UCSD-AML1 (cell line): ENCODE results near the gene SERPIND1.
"Not testable (repeated sequence)": the region's sequence is repeated elsewhere in the genome, so short reads cannot be mapped to it uniquely, and the experiment has no call there.

ENCODE experiments used
- DNase-seq: peaks from one replicate; lab custom pipeline; 2025; ENCODE audit not compliant: unreplicated experiment; lab: John Stamatoyannopoulos, UW

The SERPIND1 gene, protein sequence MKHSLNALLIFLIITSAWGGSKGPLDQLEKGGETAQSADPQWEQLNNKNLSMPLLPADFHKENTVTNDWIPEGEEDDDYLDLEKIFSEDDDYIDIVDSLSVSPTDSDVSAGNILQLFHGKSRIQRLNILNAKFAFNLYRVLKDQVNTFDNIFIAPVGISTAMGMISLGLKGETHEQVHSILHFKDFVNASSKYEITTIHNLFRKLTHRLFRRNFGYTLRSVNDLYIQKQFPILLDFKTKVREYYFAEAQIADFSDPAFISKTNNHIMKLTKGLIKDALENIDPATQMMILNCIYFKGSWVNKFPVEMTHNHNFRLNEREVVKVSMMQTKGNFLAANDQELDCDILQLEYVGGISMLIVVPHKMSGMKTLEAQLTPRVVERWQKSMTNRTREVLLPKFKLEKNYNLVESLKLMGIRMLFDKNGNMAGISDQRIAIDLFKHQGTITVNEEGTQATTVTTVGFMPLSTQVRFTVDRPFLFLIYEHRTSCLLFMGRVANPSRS

GRCh38 chr22:20773793-20774212, at the start of gene SERPIND1:
Gene SERPIND1 (plus strand): TSS chr22:20774113. CDS start chr22:20779313, 5,200 bp downstream.
- DNase-seq: no peak

DNA sequence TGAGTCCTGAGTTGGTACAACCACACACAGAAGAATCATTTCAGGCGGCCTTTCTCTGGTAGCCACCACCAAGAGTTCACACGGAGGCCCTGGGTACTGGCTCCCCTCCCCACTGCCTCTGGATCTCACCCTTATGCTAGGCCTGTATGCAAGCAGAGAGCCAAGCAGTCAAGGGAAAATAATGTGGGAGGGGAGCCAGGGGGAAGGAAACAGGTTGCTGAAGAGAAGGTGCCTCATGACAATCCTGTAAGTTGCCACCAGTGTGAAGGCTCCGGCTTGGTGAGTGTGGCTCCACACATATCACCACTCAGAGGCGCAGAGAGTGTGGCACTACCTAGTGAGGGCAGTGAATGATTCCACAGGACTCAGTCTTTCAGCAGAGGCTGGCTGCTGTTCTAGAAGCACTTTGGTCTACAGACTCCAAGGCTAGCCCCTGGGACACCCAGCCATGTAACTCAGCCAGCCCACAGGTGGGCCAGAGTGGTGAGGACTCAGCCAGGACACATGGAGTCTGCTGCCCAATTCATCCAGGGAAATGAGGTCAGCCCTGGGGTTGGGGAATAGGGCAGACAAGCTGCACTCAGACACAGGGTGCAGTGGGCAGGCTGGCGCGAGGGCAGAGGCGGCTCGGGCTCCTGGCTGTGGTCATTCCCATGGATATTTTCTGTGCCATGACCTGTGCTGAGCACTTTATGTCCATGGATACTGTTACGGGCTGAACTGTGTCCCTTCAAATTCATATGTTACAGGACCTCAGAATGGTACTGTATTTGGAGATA, 49.0 kb upstream of the SERPIND1 start:
- no peak for DNase-seq

GRCh38 chr22:20725987-20726558, 47.8 kb upstream of the SERPIND1 start:
- no peak for DNase-seq

DNA sequence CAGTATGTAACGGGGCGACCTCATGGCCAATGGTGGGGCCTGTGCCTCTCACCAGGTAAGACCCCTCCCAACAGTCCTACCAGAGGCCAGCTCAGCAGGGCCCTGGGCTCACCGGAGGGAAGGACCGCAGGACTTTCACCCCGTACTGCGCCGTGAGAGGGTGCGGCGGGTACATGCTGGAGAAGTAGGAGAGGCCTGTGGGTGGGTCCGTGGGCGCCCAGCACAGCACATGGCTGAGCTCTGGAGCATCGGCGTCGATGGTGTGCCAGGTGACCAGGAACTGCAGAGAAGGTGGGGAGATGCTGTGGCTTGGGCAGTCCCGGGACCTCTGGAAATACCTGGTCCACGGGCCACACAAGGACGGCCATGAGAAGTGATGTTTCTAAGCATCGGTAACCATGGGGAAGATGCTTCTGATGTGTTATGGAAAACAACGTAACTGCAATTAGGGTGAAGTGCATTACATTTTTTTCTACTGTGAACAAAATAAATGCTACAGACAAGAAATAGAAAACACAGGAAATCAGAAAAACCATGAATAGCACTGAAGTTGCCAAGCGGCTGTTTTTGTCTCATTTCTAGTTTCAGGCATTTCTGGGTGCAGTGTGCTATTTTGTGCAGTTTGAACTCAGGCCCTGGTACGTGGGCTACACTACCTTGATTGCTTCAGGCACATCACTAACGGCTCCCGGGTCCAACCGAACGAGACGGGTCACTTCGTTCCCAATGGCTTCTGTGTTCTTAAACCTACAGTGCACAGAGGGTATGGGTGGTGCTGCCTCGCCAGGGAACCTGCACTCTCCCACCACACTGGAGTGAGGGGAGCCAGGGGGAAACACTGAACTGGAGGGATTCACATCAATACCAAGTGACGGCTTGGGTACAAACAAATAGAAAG, 46.5 kb upstream of the SERPIND1 start:
- no peak for DNase-seq

DNA sequence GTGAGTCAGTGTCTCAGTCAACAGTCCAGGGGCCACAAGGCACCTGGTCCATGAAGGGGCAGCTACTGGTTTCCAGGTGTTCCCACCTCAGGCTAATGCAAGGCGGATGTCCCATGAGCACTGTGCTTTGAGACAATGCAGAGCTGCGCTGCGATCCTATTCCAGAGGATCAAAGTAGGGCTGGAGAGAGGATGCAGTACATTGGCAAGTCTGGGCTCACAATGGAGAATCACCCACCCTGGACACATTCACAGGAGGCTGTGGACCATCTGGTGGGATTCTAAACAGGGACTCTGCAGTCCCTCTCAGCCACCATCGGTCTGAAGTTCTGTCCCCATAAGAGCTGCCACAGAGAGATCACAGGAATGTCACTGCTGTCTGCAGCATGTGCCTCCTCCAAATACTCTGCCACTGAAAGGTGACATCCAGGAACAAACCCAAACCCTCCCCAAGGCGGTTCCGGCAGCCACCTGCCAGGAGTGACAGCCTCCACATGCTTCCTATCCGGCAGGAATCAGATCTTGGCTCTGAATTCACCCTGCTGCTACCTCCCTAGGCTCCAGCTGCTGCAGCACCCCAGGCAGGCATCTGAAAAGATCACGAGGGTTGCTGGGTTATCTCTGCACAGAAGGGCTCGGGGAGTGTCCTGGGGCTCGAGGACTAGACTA, 45.3 kb upstream of the SERPIND1 start:
- no peak for DNase-seq

DNA sequence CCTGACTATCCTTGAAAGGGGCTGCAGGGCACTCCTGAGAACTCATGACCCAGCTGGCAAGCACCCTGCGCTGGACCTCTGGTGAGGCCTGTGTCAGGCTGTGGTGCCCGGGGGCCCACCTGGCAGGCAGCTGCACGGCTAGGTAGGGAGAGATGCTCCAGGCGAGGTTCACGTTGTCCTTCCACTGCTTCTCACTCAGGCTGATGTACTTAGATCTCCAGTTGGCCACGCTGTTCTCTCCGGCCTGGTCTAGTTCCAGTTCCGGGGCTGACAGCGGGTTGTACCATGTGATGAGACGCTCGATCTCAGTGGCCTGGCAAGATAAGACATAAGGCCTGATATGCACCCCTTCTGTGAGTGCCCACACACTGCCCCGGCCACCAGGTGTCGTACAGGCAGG, 44.7 kb upstream of the SERPIND1 start:
- no peak for DNase-seq

DNA sequence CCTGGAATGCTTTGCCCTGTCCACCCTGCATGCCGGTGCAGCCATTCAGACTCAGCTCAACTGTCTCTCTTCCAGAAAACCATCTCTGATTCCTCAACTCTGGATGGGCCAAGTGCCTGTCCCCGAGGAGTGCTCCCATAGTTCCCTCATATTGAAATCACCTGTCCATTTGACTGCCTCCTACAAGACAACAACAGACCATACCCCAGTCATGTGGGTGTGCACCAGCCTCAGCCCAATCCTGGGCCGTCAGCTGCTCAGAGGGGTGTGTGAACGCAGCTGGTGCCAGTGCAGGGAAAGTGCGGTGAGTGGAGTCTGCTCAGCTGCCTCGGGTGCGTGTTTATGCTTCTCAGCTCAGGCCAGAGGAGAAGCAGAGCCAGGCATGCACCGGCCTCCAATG, 41.5 kb upstream of the SERPIND1 start:
- not testable (repeated sequence) for DNase-seq

DNA sequence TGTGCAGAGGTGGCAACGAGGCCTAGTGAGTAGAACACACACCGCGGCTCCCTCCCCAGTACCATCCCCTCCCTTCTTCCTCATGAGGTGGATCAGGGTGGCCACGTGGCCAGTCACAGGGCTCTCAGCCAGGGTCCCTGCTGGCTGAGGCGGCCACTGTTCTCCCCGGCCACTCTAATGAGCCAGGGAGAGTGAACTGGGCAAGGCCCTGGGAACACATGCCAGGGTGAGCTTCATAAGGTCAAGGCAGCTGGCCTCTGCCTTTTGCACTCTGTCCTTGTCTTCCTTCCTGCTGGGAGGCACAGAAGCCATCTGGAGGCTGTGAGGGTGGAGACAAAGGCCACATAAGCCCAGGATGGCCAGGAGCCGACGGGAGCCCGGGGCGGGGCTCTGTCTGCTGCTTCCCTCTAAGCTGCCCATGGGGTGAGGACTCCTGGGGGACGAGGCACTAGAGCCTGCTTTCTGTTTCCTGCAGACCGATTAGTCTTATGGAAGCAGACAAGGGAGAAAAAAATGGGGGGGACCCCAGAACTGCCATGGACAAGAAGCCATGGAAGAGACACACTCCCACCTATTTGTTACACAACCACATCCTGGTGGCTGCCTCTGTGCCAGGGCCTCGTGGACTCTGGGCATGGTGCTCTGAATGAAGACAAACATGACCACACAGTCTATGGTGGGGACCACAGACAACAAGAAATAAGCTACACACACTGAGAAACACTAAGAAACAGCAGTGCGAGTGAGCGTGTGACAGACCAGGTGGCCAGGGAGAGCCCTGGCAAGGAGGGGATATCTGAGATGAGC, 38.4 kb upstream of the SERPIND1 start:
- DNase-seq: not testable (repeated sequence)

DNA sequence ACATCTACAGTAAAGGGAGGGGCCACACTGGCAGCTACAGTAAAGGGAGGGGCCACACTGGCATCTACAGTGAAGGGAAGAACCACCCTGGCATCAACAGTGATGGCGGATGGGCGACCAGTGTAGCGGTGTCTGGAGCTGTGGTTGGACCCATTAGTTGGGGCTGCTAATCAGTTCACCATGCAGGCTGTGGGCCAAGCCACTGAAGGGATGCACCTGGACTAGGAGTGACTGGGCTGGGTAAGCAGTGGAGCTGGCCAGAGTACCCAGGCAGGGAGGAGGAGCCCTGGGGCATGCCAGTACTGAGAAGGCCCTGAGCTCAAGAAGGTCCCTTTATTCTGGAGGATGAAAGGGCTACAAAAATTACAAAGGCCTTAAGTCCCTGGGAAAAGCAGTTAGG, 37.0 kb upstream of the SERPIND1 start:
- DNase-seq: not testable (repeated sequence)

- no peak for DNase-seq
Measured at GRCh38 chr22:20738394-20739089, 35.4 kb upstream of the SERPIND1 start.

- no peak for DNase-seq
Measured at GRCh38 chr22:20740222-20740951, 33.5 kb upstream of the SERPIND1 start.

GRCh38 chr22:20741008-20741633, 32.8 kb upstream of the SERPIND1 start:
- no peak for DNase-seq

DNA sequence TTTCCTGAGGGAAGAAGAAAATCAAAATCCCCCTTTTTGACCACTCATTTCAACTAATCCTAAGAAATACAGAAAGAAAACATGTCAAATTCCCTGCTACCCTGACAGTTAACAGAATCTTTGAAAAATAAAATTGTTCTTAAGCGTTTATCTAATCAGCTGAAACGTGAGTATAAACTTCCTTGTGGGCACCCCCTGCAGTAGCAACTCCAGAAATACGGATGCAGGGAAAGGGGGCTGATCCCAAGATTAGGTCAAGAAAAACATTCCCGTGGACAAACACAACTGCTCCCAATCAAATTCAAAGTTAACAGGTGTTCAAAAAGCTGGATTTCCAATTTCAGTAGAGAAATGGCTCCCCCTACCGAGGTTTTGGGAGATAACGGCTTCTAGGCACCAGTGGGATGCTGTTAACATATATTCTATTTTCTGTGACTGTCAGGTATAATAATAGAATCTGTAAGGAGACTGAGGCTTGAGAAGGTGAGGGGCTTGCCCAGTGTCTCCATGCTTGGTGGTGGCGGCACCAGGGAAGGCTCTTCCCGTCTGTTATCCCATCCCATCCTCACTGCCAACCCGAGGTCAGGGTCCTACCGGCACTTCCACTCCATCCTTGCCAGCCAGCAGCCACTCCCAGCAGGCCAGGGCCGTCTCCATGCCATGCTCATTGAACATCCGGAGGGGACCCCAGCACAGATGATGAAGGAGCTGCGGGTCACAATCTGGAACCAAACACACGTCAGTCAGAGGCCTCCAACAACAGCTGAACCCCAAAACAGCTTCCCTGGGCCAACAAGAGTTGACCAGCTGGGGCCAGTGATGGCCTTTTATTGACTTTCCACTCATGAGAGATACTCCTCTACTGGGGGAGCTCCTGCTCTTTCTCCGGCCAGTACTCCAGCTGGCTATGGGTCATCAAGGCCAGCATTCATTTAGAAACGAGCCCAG, 32.0 kb upstream of the SERPIND1 start:
- no peak for DNase-seq

DNA sequence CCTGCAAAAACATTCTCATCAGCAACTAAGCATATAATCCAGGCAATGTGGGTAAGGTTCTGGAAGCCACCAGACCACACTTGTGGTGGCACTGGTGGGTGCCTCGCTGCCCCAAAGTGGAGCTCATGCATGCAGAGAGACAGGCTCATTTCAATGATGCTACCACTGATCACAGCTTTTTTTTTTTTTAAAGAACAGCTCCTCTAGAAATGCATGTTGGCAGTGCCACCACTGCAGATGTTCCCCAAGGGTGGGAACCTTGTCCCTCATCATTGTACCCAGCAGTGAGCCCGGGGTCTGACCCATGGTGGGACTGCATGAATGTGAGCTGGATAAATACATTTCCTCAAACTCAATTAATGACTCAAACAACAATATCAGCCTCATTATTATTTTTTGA, 31.1 kb upstream of the SERPIND1 start:
- no peak for DNase-seq

GRCh38 chr22:20744456-20744855, 29.5 kb upstream of the SERPIND1 start:
- DNase-seq: no peak

- no peak for DNase-seq
Measured at GRCh38 chr22:20745119-20745518, 28.8 kb upstream of the SERPIND1 start.
